Limb (tissue), 2 donors: ENCODE results near the gene TMTC4.
"Not testable (repeated sequence)": the region's sequence is repeated elsewhere in the genome, so short reads cannot be mapped to it uniquely, and the experiment has no call there.

ENCODE experiments used
- DNase-seq, 2 donors: peaks; one replicate each; pipeline ENCODE4 v3.0.0-alpha.2; 2016; ENCODE audit errors: extremely low spot score in 2 of 2

Gene TMTC4, protein sequence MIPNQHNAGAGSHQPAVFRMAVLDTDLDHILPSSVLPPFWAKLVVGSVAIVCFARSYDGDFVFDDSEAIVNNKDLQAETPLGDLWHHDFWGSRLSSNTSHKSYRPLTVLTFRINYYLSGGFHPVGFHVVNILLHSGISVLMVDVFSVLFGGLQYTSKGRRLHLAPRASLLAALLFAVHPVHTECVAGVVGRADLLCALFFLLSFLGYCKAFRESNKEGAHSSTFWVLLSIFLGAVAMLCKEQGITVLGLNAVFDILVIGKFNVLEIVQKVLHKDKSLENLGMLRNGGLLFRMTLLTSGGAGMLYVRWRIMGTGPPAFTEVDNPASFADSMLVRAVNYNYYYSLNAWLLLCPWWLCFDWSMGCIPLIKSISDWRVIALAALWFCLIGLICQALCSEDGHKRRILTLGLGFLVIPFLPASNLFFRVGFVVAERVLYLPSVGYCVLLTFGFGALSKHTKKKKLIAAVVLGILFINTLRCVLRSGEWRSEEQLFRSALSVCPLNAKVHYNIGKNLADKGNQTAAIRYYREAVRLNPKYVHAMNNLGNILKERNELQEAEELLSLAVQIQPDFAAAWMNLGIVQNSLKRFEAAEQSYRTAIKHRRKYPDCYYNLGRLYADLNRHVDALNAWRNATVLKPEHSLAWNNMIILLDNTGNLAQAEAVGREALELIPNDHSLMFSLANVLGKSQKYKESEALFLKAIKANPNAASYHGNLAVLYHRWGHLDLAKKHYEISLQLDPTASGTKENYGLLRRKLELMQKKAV

DNA sequence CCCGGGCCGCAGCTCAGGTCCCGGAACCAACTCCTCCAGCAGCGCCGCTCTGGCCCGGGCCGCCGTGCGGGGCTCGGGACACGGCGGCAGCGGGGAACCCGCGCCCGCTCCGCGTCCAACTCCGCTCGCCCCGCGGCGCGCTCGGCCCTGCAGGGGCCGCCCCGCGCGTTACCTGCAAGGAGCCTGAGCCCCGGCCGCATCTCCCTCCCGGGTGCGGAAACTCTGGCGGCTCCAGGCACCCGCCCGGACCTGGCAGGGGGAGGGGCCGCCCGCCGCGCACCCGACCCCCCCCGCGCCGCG, at the start of gene TMTC4:
TSS of gene TMTC4 (minus strand) at position 224 of the 300 bp plus-strand sequence. CDS start 4,433 bp downstream, outside the sequence.
- no peak for DNase-seq

DNA sequence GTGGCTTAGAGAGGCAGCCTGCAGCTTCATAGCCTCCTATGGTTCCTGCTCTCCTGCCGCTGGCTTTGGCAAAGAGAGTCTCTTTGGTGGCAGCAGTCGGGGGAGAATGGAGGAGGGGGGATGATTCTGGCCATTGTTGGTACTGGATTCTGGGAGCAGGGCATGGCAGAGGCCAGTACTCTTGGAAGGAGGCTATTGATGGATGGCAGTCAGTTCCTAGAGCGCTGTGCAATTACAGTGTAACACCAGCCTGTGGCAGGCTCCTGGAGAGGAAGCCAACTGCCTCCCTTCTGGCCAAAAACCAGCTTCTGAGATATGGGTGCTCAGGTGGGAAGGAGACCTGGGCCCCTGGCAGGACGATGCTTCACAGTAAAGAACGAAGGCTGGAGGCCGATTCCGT, 47.9 kb upstream of the TMTC4 start:
- DNase-seq, result no peak

DNA sequence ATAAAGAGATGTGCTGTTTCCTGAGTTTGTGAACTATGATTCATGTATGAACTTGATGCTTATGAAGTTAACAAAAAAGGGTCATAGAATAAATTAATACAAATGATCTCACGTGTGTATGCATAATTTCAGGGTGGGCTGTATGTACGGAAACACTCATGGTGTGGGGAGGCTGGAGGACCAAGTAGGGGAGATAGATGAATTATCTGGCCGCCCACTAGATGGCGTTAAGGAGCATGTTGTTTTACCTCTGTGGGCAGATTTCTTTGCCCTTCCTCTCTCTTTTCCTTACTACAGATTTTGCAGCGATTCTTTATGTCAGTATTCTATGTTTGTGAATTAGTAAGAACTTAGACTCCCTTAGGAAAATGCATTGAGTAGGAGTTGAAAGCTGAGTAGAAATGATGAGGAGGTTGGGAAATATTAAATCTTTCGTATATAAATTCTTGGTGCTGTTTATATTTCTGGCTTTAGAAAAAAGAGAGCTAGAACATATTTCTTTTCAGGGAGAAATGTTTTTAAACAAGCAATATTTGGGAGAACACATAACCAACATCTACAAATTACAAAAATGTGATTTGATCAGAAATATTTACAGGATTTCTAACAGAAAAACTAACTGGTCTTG, 47.4 kb upstream of the TMTC4 start:
- peak; percentile 44 for DNase-seq

DNA sequence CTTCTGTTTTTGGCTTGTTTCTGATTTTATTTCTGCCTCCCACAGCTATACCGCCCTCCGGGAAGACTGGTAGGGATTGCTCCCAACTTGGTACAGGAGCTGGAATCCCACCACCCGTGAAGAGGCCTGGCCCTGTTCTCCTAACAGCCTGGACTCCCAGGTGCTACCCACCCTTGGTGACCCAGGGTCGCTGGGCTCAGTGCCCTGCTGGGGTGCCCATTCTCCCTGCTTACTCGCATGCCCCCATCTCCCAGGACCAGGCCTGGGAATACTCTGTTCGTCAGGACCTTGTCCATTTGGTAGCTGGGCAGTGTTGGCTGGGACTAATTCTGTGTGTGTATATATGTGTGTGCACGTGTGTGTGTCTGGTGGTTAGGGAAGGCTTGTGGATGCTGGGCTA, 41.0 kb upstream of the TMTC4 start:
- no peak for DNase-seq

DNA sequence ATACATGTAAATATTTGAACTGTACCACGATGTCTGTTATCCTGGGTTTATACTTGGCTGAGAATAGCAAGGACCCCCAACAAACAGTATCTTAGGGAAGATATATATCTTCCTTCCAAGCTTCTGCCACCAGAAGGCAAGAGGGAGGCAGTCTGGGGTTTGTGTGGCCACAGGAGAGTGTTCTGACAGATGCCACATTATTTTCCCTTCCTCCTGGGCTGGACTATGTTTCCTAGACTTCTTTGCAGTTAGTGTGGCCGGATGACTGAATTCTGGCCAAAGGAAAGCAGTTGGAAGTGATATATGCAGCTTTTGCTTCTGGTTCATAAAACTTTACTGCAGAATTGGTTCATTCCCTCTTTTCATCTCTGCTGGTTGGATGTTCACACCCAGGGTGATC, 39.9 kb upstream of the TMTC4 start:
- no peak for DNase-seq

DNA sequence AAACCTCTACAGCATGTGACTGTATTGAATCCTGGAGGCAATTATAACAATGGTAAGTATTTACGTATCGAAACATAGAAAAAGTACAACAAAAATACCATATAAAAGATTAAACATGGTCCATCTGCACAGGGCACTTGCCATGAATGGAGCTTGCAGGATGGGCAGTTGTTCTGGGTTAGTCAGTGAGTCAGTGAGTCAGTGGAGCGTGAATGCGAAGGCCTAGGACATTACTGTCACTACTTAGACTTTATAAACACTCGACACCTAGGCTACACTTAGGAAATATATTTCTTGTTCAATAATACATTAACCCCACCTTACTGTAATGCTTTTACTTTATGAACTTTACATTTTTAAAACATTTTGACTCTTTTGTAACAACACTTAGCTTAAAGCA, 35.6 kb upstream of the TMTC4 start:
- DNase-seq, result no peak

DNA sequence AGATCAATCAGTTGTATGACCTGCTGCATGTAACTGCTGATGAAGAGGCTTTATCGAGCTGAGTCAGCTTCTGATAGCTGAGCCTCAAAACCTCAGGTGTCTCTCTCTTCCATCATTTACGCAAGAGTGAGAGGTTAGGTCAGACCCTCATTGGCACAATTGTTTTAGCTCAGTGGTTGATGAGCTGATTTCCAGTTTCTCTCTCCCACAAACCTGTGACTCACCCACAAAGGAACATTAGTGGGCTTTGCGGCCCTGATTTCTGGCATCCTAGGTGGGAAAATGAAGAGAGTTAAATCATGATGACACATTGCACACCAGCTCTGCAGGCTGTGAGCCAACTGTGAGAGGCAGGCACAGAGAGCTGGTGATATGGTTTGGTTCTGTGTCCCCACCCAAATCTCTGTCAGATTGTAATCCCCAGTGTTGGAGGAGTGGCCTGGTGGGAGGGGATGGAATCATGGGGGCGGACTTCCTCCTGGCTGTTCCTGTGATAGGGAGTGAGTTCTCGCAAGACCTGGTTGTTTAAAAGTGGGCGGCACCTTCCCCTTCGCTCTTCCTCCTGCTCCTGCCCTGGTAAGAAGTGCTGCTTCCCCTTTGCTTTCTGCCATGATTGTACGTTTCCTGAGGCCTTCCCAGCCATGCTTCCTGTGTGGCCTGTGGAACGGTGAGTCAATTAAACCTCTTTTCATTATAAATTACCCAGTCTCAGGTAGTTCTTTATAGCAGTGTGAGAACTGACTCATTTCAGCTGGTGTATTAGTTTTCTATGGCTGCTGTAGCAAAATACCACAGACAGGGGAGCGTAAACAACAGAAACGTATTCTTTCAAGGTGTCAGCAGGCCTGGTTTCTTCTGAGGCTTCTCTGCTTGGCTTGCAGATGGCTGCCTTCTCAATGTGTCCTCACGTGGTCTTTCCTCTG, 33.5 kb upstream of the TMTC4 start:
- DNase-seq, result no peak

DNA sequence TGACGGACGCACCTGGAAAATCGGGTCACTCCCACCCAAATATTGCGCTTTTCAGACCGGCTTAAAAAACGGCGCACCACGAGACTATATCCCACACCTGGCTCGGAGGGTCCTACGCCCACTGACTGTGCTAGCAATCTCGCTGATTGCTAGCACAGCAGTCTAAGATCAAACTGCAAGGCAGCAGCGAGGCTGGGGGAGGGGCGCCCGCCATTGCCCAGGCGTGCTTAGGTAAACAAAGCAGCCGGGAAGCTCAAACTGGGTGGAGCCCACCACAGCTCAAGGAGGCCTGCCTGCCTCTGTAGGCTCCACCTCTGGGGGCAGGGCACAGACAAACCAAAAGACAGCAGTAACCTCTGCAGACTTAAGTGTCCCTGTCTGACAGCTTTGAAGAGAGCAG, 23.7 kb upstream of the TMTC4 start:
- DNase-seq, result not testable (repeated sequence)

DNA sequence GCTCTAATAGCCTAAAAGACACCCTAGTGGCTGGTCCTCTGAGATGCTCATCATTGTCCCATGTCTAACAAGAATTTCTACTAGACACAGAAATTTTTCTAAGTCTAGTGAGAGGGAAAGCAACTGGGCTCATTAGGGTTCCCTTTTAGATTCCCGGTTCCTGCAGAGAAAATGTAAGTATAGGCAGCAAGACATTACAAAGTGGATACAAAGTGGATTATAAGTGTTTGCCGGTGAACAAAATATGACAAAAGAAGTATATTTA, 20.8 kb upstream of the TMTC4 start:
- DNase-seq, result no peak

DNA sequence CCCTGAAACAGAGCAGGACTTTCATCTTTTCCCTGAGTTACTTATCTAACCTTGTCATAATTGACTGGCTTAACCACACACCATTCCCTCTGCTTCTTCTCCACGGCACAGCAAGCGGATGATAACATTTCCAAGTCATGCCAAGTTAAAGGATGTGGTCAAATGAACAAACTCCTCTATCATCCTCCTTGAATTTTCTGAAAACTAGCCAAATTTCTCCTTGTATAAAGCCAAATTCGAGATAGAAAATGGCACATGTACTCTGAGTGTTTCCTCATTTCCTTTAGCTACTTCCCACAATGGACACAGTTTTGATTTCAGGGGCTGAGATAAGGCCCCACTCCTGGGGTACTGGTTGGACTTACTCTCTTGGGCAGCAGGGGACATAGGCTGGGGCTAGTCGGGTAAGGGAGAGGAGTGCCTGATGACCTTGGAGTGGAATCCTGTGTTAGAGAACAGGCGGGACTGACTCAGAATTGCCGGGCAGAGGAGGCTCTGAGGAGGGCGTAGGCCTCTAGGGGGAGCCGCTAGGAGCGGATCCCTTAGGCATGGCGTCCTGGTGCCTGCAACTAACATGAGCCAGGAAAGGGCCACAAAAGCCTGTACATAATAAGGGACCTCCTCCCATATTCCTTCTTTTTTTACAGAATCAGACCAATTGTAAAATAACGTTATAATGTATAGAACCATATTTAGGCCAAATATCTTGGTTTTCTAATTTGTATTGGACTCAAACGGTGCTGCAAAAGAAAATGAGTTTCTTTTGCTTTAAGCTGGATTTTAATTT, 20.3 kb upstream of the TMTC4 start:
- DNase-seq, result no peak

DNA sequence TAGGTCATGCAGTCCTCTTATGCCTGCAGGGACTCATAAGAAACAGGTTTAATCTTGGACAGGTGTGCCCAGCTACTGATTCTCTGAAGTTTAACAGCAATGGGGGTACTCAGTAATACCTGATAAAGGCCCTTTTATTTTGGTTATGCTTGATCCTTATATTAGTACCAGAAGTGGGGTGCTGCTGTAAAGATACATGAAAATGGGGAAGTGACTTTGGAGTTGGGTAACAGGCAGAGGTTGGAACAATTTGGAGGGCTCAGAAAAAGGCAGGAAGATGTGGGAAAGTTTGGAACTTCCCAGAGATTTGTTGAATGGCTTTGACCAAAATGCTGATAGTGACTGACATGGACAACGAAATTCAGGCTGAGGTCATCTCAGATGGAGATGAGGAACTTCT, 14.6 kb upstream of the TMTC4 start:
- DNase-seq, result no peak

DNA sequence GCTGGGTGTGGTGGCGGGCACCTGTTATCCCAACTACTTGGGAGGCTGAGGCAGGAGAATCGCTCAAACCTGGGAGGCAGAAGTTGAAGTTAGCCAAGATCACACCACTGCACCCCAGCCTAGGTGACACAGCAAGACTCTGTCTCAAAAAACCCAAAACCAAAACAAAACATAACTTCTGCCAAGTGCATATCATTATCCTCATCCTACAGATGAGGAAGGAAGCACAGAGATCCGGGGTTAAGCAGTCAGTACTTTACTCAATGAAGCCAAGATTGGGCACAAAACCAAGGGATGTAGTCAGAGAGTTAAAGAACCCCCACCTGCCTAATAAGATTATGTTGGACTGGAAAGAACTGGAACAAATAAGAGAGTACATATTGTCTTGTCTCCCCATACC, 5.5 kb upstream of the TMTC4 start:
- DNase-seq, result no peak

DNA sequence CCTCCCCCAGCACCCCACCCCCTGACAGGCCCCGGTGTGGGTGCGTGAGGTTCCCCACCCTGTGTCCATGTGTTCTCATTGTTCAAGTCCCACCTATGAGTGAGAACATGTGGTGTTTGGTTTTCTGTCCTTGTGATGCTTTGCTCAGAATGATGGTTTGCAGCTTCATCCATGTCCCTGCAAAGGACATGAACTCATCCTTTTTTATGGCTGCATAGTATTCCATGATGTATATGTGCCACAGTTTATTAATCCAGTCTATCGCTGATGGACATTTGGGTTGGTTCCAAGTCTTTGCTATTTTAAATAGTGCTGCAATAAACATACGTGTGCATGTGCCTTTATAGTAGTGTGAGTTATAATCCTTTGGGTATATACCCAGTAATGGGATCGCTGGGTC, 2.5 kb upstream of the TMTC4 start:
- not testable (repeated sequence) for DNase-seq

DNA sequence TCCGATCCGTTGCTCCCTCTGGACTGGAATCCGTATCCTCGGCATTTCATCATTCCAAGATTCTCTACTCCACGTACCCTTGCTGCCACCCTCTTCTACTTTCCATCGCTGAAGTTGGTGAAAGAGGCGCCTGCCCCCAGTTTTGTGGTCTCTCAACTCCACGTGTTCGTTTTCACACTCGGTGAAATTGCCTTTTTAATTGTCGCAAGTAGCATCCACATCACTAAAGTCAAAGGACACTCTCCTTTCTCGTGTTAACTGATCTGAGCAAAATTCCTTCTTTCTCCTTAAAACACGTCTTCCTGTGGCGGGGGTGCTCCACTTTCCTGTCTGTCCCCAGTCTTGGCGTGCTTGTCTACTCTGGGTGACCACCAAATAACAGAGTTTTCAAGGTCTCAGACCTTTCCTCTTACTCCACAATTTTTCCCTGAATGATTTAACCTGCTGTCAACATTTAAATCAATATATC, 1.1 kb upstream of the TMTC4 start:
- no peak for DNase-seq

DNA sequence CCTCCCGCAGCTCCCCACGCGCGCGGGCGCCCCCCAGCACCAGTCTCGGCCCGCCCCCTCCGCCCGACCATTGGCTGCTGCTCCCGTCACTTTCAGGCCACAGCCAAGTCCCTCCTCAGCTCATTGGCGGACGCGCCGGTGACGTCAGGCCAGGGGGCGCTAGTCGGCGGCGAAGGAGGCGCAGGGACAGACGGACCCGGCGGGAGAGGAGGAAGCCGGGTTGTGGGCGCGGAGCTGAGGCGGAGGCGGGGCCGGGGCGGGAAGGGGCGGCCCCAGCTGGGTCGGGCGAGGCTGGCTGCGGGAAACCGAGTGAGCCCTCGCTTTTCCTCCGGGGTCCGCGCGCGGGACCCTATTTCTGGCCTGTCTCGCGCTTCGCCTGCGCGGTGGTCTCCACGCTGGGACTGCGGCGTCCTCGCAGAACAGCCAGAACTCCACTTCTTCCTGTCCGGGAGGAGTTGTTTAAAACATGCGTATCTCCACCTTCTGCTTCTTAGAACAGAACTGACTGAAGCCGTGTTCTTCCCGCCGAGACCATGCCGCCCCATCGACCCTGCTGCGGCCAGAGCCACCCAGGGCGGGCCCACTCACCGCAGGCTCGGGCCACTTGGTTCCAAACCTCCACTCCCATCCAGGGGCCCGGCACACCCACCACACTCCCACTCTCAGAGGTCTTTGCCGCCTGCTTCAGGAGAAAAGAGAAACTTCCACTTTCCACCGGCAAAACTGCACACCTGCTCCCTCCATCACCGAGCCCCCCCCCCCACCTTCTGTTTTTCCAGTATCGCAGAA, 471 bp upstream of the TMTC4 start:
- DNase-seq, result peak; percentile 94 to 100

DNA sequence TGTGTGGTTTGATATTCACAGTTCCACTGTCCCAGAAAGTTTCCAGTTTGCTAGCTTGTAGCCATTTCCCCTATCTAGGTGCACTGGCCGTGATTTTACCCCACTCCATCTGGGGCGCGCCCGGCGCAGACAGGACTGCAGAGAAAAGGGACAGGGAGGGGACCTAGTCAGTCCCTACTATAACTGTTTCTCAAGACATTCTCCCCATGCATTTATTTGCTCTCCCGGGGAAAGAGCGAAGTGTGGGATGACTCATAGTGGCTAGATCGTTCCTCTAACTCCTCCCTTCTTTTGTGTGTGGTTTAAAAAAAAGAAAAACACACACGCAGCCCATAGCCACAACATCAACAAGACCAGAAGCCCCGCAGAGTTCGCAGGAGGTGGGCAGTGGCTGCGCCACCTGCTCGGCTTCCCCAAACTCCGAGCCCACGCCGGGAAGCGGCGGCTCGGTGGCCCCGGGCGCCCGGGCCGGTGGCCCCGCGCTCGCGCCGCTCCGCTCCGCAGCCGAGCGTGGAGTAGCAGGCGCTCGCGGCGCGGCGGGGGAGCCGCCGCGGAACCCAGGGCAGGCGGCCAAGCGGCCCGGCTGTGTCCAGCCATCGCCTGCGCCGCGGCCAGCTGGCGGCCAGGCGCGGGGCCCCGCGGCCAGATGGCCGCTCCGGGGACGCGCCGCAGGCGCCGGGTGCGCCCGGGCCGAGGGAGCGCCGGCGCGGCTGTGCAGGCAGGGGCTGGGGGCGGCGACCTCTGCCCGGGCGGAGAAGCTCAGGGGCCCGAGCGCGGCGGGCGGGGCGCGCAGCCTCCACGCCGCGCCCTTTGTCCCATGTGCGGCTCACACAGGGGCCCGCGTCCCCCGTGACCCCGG, 653 bp downstream of the TMTC4 start:
- DNase-seq, result peak in 1 of 2 donors; percentile 65

DNA sequence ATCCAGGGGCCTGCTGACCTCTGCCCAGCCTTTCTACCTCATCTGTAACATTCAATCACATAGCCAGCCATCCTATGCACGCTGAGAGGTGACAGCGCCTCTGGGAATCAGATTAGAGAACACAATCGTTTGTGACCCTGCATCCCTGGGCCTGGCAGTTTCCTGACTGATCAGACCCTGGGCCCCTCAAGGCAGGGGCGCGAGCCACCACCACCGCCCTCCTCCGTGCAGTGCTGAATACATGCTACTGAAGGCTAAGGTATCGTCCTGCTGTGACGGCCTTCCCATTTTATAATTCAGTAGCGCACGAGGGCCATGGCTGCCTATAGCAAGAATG, 1.3 kb downstream of the TMTC4 start:
- DNase-seq, result no peak

DNA sequence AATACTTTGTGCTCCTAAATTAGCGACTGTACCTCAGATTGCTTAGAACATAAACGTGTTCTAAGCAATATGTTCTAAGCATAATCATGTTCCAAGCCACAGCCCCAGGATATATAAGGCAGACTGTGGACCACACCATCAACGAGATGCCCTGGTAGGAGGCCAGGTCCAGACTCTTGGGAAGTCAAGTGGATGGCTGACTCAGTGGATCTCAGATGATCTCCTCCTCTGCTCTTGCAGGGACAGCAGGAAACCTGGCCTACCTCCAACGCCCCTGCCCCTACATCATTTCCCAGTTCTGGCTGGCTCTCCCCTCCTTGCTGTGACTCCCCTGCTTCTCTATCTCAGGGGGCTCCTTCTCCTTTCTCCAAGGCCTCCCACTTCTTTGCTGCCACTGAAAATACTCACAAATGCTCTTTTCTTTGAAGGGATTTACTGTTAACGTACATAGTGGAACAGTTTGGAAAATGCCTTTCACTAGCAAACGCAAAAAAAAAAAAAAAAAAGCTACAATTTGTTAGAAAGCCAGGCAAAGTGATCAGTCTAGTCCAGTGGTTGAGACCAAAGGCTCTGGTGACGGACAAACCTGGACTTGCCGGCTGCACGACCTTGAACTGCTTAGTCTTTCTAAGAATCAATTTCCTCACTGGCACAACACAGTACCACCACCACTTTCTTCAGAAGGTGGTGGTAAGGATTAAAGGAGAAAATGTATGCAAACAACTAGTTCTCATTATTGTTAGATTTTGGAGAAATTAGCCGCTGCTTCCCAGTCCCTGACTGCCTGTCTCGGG, 3.0 kb downstream of the TMTC4 start:
- no peak for DNase-seq
